Ramos (cell line): ENCODE measurements around the gene CYP2B6.
"Not testable (repeated sequence)": the region's sequence is repeated elsewhere in the genome, so short reads cannot be mapped to it uniquely, and the experiment has no call there.

Experiments used
- in situ Hi-C: fragments of 300-500 bp; cut with MboI; formaldehyde crosslinking; loops from one replicate; pipeline ENCODE4 v1.14.3; 2022; ENCODE audit warnings: low sequenced_read_pairs; ENCODE audit not compliant: unreplicated experiment

Gene CYP2B6

GRCh38 chr19:40976724-40977123 lies 14.4 kb upstream of the CYP2B6 start:
- in situ Hi-C loops: loop anchor here (10.0 kb wide), 1 partner anchor 168 kb away; no protein-coding TSS in a partner anchor

GRCh38 chr19:40979759-40980158 lies 11.3 kb upstream of the CYP2B6 start:
- in situ Hi-C loops: loop anchor here (10.0 kb wide), 1 partner anchor 165 kb away; no protein-coding TSS in a partner anchor

- in situ Hi-C loops: not testable (repeated sequence)
Measured at GRCh38 chr19:40980743-40981442, 10.2 kb upstream of the CYP2B6 start.

GRCh38 chr19:40981591-40981990 lies 9.5 kb upstream of the CYP2B6 start:
- in situ Hi-C loops: no loop called here

- in situ Hi-C loops: no loop called here
Measured at GRCh38 chr19:40982594-40983101, 8.4 kb upstream of the CYP2B6 start.

GRCh38 chr19:40989453-40989852 lies 1.6 kb upstream of the CYP2B6 start:
- in situ Hi-C loops: no loop called here

- in situ Hi-C loops: no loop called here
Measured at GRCh38 chr19:40995355-40995754, 4.3 kb downstream of the CYP2B6 start.

GRCh38 chr19:40999018-40999417 lies 7.9 kb downstream of the CYP2B6 start:
- in situ Hi-C loops: not testable (repeated sequence)

GRCh38 chr19:41000310-41000737 lies 9.2 kb downstream of the CYP2B6 start:
- in situ Hi-C loops: no loop called here

GRCh38 chr19:41001243-41001971 lies 10.3 kb downstream of the CYP2B6 start:
- in situ Hi-C loops: no loop called here

GRCh38 chr19:41003656-41004055 lies 12.6 kb downstream of the CYP2B6 start:
- in situ Hi-C loops: not testable (repeated sequence)

- in situ Hi-C loops: no loop called here
Measured at GRCh38 chr19:41009700-41010235, 18.7 kb downstream of the CYP2B6 start.

GRCh38 chr19:41013359-41013758 lies 22.3 kb downstream of the CYP2B6 start:
- in situ Hi-C loops: no loop called here

- in situ Hi-C loops: loop anchor here (5.0 kb wide), 1 partner anchor 67 kb away; no protein-coding TSS in a partner anchor
Measured at GRCh38 chr19:41014643-41015042, 23.6 kb downstream of the CYP2B6 start.

- in situ Hi-C loops: loop anchor here (5.0 kb wide), 1 partner anchor 69 kb away; no protein-coding TSS in a partner anchor
Measured at GRCh38 chr19:41016488-41017071, 25.5 kb downstream of the CYP2B6 start.

- in situ Hi-C loops: loop anchor here (5.0 kb wide), 1 partner anchor 72 kb away; no protein-coding TSS in a partner anchor
Measured at GRCh38 chr19:41018736-41019290, 27.7 kb downstream of the CYP2B6 start.

GRCh38 chr19:41019346-41019745 lies 28.3 kb downstream of the CYP2B6 start:
- in situ Hi-C loops: loop anchor here (5.0 kb wide), 1 partner anchor 72 kb away; no protein-coding TSS in a partner anchor

- in situ Hi-C loops: no loop called here
Measured at GRCh38 chr19:41023193-41023592, 32.1 kb downstream of the CYP2B6 start.

GRCh38 chr19:41025411-41025810 lies 34.3 kb downstream of the CYP2B6 start:
- in situ Hi-C loops: no loop called here

GRCh38 chr19:41025871-41026270 lies 34.8 kb downstream of the CYP2B6 start:
- in situ Hi-C loops: no loop called here
